HL-60 (cell line): ENCODE measurements around the gene PTPRR.

Experiments used
- DNase-seq, 2 experiments: peaks; one replicate each; pipeline ENCODE4 v3.0.0-alpha.2; 2010 to 2020; ENCODE audit warnings: low read depth in 1 of 2, low spot score in 1 of 2
- H3K27ac ChIP-seq: fragments of 250-450 bp; sonication (Bioruptor Pico); replicated peaks from 2 replicates; pipeline ENCODE4 v1.5.1; 2020; ENCODE audit warnings: mild to moderate bottlenecking, moderate library complexity
- H3K27me3 ChIP-seq: fragments of 250-450 bp; sonication (Bioruptor Pico); 2 replicates; pipeline ENCODE4 v1.5.1; 2021; ENCODE audit warnings: mild to moderate bottlenecking, moderate library complexity; ENCODE audit not compliant: insufficient read depth, poor library complexity, severe bottlenecking
- H3K4me3 ChIP-seq: replicated peaks from 2 replicates; pipeline ENCODE4 v1.5.1; 2011; ENCODE audit warnings: mild to moderate bottlenecking, control low read depth, low read length; ENCODE audit not compliant: insufficient read depth
- GABPA ChIP-seq: IDR thresholded peaks from 2 replicates; pipeline ENCODE4 v1.6.1; 2012; ENCODE audit warnings: low read depth
- POLR2AphosphoS5 ChIP-seq: IDR thresholded peaks from 2 replicates; pipeline ENCODE4 v1.6.1; 2012; ENCODE audit warnings: low read depth
- REST ChIP-seq: IDR thresholded peaks from 2 replicates; pipeline ENCODE4 v1.6.1; 2012; ENCODE audit warnings: low read depth; ENCODE audit not compliant: insufficient replicate concordance
- SPI1 ChIP-seq: IDR thresholded peaks from 2 replicates; pipeline ENCODE4 v1.6.1; 2012; ENCODE audit warnings: low read depth, mild to moderate bottlenecking, borderline replicate concordance
- TF ChIP-seq, protein P1 (sequence below): IDR thresholded peaks from one replicate; pipeline ENCODE4 v1.5.1; 2011; ENCODE audit warnings: low read length, control low read depth, inconsistent platforms; ENCODE audit not compliant: insufficient read depth

The PTPRR gene

GRCh38 chr12:70635755-70636154, 284.8 kb downstream of the PTPRR start:
- TF ChIP-seq POLR2AphosphoS5 = no peak
- TF ChIP-seq SPI1 = no peak
- no peak overlapping the region for H3K27ac ChIP-seq
- H3K27me3 ChIP-seq = peaks cover 2% of the 10 kb centered on the region
- H3K4me3 ChIP-seq = no peak overlapping the region
- no peak for DNase-seq

DNA sequence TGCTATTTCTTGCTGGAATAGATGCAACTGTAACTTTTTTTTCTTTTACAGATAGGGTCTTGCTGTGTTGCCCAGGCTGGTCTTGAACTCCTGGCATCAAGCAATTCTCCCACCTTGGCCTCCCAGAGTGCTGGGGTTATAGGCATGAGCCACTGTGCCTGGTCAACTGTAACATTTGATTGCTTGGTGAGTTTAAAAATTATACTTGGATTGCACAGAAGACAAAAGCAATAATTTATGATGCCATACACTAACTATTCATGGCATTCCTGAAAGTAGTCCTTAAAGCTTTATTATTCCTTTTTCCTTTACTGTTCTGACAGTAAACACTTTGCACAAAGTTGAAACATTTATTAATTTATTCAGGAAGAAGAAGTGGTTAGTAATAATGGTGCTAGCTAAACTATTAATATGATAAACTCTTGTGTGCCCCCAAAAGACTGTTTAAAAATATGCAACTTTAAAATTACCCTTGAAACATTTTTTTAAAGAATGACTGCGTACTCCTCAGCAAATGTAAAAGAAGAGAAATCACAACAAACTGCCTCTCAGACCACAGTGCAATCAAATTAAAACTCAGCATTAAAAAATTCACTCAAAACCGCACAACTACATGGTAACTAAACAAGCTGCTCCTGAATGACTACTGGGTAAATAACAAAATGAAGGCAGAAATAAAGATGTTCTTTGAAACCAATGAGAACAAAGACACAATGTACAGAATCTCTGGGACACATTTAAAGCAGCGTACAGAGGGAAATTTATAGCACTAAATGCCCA, 291.6 kb downstream of the PTPRR start:
- TF ChIP-seq, protein P1, sequence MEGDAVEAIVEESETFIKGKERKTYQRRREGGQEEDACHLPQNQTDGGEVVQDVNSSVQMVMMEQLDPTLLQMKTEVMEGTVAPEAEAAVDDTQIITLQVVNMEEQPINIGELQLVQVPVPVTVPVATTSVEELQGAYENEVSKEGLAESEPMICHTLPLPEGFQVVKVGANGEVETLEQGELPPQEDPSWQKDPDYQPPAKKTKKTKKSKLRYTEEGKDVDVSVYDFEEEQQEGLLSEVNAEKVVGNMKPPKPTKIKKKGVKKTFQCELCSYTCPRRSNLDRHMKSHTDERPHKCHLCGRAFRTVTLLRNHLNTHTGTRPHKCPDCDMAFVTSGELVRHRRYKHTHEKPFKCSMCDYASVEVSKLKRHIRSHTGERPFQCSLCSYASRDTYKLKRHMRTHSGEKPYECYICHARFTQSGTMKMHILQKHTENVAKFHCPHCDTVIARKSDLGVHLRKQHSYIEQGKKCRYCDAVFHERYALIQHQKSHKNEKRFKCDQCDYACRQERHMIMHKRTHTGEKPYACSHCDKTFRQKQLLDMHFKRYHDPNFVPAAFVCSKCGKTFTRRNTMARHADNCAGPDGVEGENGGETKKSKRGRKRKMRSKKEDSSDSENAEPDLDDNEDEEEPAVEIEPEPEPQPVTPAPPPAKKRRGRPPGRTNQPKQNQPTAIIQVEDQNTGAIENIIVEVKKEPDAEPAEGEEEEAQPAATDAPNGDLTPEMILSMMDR = no peak
- TF ChIP-seq REST (no peak), GABPA (no peak), SPI1 (no peak), POLR2AphosphoS5 (no peak)
- H3K4me3 ChIP-seq = no peak overlapping the region
- DNase-seq = no peak
- H3K27me3 ChIP-seq = no peaks in the 10 kb centered on the region
- no peak overlapping the region for H3K27ac ChIP-seq

DNA sequence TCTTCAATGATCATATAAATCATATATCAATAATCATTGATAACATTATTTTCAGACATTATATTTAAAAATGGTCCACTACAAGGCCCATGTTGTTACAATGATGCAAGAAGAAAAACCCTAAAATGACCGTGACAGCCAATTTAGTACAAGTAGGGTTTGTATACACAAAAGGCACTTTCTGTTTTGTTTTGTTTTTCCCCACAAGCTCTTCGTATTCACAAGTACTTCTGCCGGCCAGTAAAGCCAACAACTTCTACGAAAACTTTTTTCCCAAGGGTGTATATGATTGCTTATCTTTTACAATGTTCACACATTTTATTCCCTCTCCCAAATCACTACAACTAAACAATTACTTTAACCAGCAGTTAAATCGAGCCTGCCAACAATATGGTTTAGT, 292.9 kb downstream of the PTPRR start:
- Histone ChIP-seq H3K27ac (no peak overlapping the region), H3K27me3 (no peaks in the 10 kb centered on the region), H3K4me3 (no peak overlapping the region)
- TF ChIP-seq SPI1 (no peak), GABPA (no peak)
- TF ChIP-seq, protein P1 = no peak
- no peak for DNase-seq

GRCh38 chr12:70626180-70626579, 294.4 kb downstream of the PTPRR start:
- no peak for DNase-seq
- Histone ChIP-seq H3K27me3 (no peaks in the 10 kb centered on the region), H3K27ac (no peak overlapping the region), H3K4me3 (no peak overlapping the region)
- TF ChIP-seq, protein P1 = no peak
- TF ChIP-seq REST = no peak
- TF ChIP-seq SPI1 = no peak
